Measurements from ENCODE around the gene CAMTA2.
A peak's percentile ranks its signal among the peaks of the same experiment; 100 is the strongest.

Gene CAMTA2

DNA sequence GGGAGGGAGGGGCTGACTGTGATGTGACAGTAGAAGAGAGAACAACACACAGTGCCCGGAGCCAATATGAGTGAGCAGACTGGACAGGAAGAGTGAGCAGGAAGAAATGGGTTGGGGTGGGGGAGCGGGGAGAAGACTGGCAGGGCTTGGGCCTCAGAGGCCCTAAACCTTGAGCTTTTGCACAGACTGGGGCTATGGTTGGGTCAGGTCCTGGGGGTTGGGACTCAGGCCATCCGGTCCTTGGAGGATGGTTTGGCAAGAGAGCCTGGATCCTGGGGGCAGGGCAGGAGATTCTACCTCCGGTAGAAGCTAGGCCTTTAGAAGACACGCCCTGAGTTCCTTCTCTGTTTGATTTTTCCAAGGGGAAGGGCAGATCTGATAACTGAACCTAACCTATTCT lies 1.1 kb downstream of the CAMTA2 start:
- no peak for DNase-seq (ENCODE audit: extremely low read depth, insufficient read length)
- Histone ChIP-seq H3K36me3 (ENCODE audit: control insufficient read depth, insufficient read depth, low read length) (peaks cover 9% of the 10 kb centered on the region), H3K4me3 (replicated peaks; ENCODE audit: low read depth, low read length) (peak overlapping the region; percentile 91), H3K27me3 (replicated peaks; ENCODE audit: control insufficient read depth, insufficient read depth, low read length) (no peaks in the 10 kb centered on the region)
- TF ChIP-seq, protein P1, sequence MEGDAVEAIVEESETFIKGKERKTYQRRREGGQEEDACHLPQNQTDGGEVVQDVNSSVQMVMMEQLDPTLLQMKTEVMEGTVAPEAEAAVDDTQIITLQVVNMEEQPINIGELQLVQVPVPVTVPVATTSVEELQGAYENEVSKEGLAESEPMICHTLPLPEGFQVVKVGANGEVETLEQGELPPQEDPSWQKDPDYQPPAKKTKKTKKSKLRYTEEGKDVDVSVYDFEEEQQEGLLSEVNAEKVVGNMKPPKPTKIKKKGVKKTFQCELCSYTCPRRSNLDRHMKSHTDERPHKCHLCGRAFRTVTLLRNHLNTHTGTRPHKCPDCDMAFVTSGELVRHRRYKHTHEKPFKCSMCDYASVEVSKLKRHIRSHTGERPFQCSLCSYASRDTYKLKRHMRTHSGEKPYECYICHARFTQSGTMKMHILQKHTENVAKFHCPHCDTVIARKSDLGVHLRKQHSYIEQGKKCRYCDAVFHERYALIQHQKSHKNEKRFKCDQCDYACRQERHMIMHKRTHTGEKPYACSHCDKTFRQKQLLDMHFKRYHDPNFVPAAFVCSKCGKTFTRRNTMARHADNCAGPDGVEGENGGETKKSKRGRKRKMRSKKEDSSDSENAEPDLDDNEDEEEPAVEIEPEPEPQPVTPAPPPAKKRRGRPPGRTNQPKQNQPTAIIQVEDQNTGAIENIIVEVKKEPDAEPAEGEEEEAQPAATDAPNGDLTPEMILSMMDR (IDR thresholded peaks at IDR 0.05; ENCODE audit: insufficient read depth, low read length, poor library complexity, severe bottlenecking): no peak

DNA sequence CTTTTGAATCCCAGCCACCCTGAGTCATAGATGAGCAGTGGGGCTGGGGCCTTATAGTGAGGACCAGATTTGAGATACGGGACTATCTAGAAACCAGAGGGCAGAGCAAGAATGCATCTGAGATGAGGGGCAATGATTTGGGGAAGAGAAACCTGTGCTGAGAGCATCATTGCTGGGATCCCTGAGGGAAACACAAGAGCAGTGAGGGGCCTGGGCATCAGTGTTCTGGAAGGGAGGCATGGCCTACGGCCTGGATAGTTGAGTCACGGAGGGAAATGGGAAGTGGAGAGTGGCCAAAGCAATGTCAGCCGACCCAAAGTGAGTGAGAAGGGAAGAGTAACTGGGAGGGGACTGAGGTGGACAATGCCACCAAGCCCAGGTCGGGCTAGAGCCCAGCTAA lies 5.2 kb downstream of the CAMTA2 start:
- DNase-seq (ENCODE audit: extremely low read depth, insufficient read length): no peak
- TF ChIP-seq, protein P1 (IDR thresholded peaks at IDR 0.05; ENCODE audit: insufficient read depth, low read length, poor library complexity, severe bottlenecking): no peak
- no peaks in the 10 kb centered on the region for H3K27me3 ChIP-seq (replicated peaks; ENCODE audit: control insufficient read depth, insufficient read depth, low read length)
- no peak overlapping the region for H3K4me3 ChIP-seq (replicated peaks; ENCODE audit: low read depth, low read length)
- H3K36me3 ChIP-seq (ENCODE audit: control insufficient read depth, insufficient read depth, low read length): peaks cover 32% of the 10 kb centered on the region

DNA sequence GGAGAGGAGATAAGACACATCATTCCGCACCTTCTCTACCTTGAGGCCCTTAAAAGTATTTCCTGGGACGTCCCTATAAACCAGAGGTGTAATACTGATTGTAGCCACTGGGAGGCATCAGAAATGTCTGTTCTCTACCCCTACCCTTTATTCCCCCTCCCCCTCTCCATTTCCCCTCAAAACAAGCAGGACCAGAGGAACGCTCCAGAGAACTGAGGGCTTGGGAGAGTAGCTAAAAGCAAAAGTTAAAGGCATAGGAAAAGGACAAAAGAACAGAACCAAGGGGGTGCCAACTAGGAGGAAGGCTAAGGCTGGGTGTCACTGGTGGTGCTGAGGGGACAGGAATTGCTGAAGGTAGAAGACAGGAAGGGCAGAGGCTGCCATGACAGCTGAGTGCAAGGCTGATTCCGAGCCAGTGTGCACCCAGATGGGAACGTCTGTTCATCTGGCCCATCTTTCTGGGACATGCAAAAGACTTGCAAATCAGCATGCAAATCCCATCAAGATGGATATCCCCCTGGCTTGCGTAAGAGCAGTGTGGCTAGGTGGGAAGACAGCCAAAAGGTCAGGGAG lies 6.7 kb downstream of the CAMTA2 start:
- no peak for DNase-seq (ENCODE audit: extremely low read depth, insufficient read length)
- Histone ChIP-seq H3K27me3 (replicated peaks; ENCODE audit: control insufficient read depth, insufficient read depth, low read length) (no peaks in the 10 kb centered on the region), H3K36me3 (ENCODE audit: control insufficient read depth, insufficient read depth, low read length) (peaks cover 36% of the 10 kb centered on the region), H3K4me3 (replicated peaks; ENCODE audit: low read depth, low read length) (no peak overlapping the region)
- TF ChIP-seq, protein P1 (IDR thresholded peaks at IDR 0.05; ENCODE audit: insufficient read depth, low read length, poor library complexity, severe bottlenecking): peak; percentile 63

DNA sequence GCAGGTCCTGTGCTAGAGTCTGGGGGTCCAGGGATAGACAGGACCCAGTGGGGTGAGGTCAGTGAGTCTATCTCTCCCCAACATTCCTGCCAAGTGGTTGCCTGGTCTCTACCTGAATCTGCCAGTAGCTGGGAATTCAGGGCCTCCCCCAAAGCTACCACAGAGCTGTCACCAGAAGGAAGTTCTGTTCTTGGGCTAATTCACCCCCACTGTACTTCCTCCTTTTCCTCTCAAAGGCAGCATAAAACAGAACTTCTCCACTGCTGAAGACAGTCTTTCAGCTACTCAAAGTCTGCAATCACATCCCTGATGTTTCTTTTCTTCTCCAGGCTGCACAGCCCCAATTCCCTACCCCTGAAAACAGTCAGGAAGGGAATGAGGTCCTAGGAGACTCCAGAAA lies 8.7 kb downstream of the CAMTA2 start:
- DNase-seq (ENCODE audit: extremely low read depth, insufficient read length): no peak
- no peaks in the 10 kb centered on the region for H3K27me3 ChIP-seq (replicated peaks; ENCODE audit: control insufficient read depth, insufficient read depth, low read length)
- no peak overlapping the region for H3K4me3 ChIP-seq (replicated peaks; ENCODE audit: low read depth, low read length)
- TF ChIP-seq, protein P1 (IDR thresholded peaks at IDR 0.05; ENCODE audit: insufficient read depth, low read length, poor library complexity, severe bottlenecking): no peak
- peaks cover 42% of the 10 kb centered on the region for H3K36me3 ChIP-seq (ENCODE audit: control insufficient read depth, insufficient read depth, low read length)

DNA sequence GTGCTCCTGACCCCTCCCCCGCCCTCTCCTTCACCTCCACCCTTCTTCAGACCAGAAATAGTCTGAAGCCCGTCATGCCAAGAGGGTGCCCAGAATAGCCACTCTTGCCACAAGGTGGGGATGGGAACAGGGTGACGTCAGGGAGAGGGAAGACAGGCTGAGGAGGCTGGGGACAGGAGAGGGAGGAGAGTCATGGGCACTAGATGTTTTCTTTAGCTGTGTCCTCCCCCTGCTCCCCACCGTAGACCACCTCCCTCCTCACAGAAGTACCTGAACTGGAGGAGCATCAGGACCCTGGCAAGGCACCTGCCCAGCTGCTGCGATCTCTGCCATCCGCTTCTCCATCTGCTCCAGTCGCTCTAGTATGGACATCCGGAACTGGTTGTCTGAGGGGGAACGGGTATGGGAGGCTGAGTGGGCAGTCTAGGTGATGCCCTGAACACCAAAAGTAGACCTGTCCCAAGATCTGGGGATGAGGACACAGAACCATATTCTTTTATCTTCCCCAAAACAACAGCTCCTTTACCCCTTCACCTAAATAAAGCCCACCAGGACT lies 13.3 kb downstream of the CAMTA2 start:
- DNase-seq (ENCODE audit: extremely low read depth, insufficient read length): no peak
- TF ChIP-seq, protein P1 (IDR thresholded peaks at IDR 0.05; ENCODE audit: insufficient read depth, low read length, poor library complexity, severe bottlenecking): no peak
- no peaks in the 10 kb centered on the region for H3K27me3 ChIP-seq (replicated peaks; ENCODE audit: control insufficient read depth, insufficient read depth, low read length)
- peaks cover 51% of the 10 kb centered on the region for H3K36me3 ChIP-seq (ENCODE audit: control insufficient read depth, insufficient read depth, low read length)
- H3K4me3 ChIP-seq (replicated peaks; ENCODE audit: low read depth, low read length): no peak overlapping the region
